Epithelial cell of esophagus (primary cell): Measurements from ENCODE around the gene YWHAH.
A peak's percentile ranks its signal among the peaks of the same experiment; 100 is the strongest.

Source experiments
- DNase-seq: peaks from one replicate; pipeline ENCODE4 v3.0.0; 2010; ENCODE audit warnings: low read depth
- H3K4me3 ChIP-seq: 2 replicates; pipeline ENCODE4 v1.5.1; 2011; ENCODE audit warnings: mild to moderate bottlenecking, low read length, control low read depth
- CTCF ChIP-seq: IDR thresholded peaks from 2 replicates; pipeline ENCODE4 v1.5.1; 2011; ENCODE audit warnings: low read depth, mild to moderate bottlenecking, low read length, control low read depth, inconsistent platforms; ENCODE audit not compliant: insufficient read depth; ENCODE audit errors: missing control alignments

YWHAH gene

GRCh38 chr22:31921106-31921505 lies 23.2 kb upstream of the YWHAH start:
- DNase-seq: no peak
- H3K4me3 ChIP-seq: no peak overlapping the region

GRCh38 chr22:31922534-31922933 lies 21.8 kb upstream of the YWHAH start:
- TF ChIP-seq CTCF: no peak
- H3K4me3 ChIP-seq: no peak overlapping the region
- DNase-seq: peak; percentile 15

More at GRCh38 chr22:31921106-31921505, 23.2 kb upstream of the YWHAH start:
- TF ChIP-seq CTCF: no peak

DNA sequence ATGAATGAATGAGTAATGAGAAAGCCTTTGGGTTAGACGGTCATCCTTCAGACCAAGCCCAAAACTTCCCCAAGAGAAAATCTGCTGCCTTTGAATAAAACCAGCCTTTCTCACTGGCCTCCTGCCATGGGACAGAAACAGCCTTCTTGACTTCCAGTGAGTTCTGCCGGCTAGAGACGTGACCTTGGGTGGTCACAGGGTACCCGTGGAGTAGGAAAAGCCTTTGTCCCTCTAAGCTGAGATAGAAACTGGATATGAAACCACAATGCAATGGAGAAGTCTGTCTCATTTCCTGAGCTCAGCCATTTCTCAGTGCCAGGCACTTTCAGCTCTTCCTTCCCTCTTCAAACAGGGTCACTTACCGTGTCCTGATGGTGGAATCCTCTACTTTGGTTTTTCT lies 21.2 kb upstream of the YWHAH start:
- no peak for TF ChIP-seq CTCF
- no peak for DNase-seq
- no peak overlapping the region for H3K4me3 ChIP-seq

GRCh38 chr22:31923747-31924146 lies 20.6 kb upstream of the YWHAH start:
- no peak for DNase-seq
- TF ChIP-seq CTCF: no peak

DNA sequence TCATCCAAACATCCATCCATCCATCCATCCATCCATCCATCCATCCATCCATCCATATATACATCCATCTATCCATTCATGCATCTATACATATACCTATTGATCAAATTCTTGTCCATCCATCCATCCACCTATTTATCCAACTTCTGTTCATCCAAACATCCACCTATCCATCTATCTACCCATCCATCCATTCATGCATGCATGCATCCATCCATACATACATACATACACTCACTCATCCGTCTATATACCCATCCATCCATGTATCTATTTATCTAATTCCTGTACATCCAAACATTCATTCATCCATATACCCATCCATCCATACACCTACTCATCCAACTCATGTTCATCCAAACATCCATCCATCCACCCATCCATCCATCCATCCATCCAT lies 19.3 kb upstream of the YWHAH start:
- H3K4me3 ChIP-seq: no peak overlapping the region
- TF ChIP-seq CTCF: no peak
- no peak for DNase-seq

More at GRCh38 chr22:31923747-31924146, 20.6 kb upstream of the YWHAH start:
- H3K4me3 ChIP-seq: no peak overlapping the region

DNA sequence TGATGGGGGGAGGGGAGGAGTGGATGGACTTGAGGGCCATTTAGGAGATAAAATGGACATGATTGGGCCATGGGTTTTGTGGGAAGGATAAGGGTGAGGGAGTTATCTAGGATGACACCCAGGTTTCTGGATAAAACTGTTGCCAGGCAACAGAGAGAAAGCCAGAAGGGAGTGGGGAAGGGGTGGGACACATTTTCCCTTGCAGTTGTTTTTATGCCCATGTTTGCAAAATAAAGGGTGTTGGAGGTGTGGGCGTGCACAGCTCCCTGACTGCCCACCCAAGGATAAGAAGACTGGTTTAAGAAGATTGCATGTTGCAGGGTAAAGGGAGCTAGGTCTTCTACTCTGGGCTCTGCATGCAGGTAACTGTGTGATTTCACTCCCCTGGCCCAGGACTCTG lies 18.3 kb upstream of the YWHAH start:
- TF ChIP-seq CTCF: no peak
- no peak overlapping the region for H3K4me3 ChIP-seq
- no peak for DNase-seq

GRCh38 chr22:31926969-31927368 lies 17.4 kb upstream of the YWHAH start:
- no peak overlapping the region for H3K4me3 ChIP-seq
- no peak for TF ChIP-seq CTCF
- DNase-seq: peak; percentile 34
